Measurements from ENCODE around the gene ADAM15.

Gene ADAM15

DNA sequence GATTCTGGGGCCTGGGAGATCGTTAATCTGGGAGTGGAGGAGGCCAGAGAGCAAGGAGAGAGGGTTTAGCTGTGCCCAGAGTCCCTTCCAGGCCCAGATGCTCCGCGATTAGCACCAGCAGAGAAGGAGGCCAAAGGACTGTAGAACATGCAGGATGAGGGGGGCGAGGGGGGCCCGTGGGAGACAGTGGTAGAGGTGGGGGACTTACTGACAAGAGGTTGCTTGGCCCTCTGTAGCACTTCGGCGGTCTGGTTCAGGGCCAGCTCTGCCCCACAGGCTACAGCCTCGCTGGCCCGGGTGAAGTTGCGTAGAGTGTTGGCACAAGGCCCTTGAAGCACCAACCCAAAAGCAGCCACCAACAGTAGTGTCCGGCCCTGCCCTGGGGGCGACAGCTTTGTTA is 18.2 kb upstream of the ADAM15 start:
- DNase-seq (ENCODE audit: low read depth in 2 of 2) = no peak

DNA sequence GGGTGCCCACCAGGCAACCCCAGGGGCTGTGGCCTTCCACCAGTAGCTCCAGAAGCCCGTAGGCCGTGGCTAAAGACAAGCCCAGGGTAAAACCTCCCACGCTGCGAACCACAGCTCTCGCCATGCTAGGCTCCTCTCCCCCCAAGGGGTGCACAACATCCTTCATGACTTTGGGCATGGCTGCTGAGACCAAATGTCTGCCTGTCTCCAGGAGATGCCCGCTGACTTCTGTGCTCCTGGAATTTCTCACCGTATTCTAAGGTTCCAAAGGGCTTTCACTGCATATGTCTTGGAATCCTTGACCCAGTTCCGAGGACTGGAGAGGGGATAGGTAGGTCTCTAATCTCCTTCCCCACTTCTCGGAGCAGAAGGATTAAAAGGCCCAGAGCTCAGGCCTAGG is 17.6 kb upstream of the ADAM15 start, which contains the start of the genes DCST1 and DCST2:
Gene DCST1 (plus strand): TSS at position 301 of the 400 bp plus-strand sequence. CDS start 213 bp downstream, outside the sequence.
Gene DCST2 (minus strand): TSS at position 258 of the 400 bp plus-strand sequence. CDS start 80 bp downstream, at position 178.
- DNase-seq (ENCODE audit: low read depth in 2 of 2) = no peak

DNA sequence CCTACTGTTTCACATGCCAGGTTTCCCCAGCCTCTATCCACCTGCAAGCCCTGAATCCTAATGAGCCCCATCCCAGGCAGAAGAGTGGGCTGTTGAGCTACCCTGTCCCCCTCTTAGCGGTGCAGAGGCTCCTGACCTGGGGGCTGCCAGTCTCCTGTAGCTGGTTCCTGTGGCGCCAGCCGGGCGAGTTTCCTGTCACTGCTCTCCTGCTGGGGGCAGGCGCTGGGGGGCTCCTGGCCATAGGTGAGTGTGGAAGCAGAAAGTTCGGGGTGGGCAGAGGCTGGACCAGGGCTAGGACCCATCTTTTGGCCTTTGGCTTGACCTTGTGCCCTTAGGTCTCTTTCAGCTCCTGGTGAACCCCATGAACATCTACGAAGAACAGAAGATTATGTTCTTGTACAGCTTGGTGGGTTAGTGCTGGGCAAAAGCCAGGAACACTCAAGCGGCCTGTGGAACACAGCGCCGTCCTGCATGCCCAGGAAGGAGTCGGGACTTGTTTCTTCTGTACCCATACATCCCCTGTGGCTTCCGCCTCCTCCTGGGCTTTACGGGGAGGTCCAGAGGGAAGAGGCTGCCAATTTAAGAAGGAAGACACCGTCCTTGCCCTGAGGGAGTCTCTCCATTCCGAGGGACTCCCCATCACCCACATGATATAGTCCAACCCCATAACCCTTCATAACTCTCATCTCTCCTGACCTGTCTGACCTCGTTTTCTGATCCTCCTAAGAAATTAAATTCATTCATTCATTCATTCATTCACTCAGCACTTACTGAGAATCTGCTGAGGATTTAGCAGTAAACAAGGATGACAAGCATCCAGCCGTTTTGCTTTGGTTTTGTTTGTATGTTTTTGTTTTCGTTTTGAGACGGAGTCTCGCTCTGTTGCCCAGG is 16.6 kb upstream of the ADAM15 start:
- no peak for DNase-seq (ENCODE audit: low read depth in 2 of 2)

DNA sequence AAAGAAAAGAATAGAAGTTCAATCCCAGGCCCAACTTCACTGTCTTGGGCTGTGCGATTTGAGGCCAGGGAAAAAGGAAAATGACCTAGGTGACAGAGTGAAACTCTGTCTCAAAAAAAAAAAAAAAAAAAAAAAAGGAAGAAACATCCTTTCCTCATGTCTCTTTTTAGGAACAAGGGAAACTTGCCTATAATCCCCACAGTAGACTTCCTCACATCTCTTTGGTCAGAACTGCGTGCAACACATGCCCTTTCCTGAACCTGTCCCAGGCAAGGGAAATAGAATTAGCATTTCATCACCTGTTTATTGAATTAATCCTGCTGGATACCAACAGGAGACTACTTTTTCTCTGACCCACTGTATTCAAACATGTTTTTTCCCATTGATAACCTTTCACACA is 15.2 kb upstream of the ADAM15 start:
- DNase-seq (ENCODE audit: low read depth in 2 of 2) = no peak

DNA sequence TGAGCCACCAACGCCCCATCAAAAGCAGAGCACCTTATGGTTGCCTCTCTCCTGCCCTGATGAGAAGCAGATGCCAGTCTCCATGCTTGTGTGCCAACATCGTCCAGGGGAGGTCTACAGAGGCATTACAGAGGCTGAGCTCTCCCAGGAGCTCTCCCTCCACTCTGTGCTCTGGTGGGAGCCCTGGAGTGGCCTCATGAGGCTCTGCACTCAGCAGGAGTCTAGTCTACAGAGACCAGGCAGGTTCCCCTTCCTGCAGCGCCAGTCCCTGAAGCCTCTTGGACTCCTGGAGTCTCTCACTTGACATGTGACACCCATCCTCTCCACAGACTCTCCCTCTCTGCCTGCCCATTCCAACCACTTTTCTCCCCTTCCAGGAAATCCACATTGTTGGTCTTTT is 14.1 kb upstream of the ADAM15 start:
- DNase-seq (ENCODE audit: low read depth in 2 of 2) = no peak

DNA sequence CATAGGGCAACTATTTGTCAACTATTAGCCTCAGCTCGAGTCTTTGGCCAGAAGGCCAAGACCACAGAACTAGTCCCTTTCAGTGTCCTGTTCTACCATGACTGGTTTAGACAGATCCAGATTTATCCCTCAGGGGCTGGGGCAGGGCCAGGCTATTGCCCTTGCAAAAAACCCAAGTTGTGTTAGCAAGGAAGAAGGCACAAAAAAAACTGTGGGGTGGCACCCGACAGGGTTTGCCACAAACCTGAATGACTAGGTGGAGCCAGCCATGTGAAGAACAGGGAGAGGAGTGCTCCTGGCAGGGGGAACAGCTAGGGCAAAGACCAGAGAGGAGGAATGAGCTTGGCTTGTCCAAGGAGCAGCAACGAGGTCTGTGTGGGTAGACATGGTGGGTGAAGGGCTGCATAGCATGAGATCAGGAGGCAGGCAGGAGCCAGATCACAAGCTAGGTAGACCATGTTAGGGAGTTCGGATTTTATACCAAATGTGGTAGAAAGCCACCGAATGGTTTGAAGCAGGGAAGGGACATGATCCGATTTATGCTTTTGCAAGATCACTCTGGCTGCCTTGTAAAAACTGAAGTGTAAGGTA is 13.2 kb upstream of the ADAM15 start:
- DNase-seq (ENCODE audit: low read depth in 2 of 2) = no peak

DNA sequence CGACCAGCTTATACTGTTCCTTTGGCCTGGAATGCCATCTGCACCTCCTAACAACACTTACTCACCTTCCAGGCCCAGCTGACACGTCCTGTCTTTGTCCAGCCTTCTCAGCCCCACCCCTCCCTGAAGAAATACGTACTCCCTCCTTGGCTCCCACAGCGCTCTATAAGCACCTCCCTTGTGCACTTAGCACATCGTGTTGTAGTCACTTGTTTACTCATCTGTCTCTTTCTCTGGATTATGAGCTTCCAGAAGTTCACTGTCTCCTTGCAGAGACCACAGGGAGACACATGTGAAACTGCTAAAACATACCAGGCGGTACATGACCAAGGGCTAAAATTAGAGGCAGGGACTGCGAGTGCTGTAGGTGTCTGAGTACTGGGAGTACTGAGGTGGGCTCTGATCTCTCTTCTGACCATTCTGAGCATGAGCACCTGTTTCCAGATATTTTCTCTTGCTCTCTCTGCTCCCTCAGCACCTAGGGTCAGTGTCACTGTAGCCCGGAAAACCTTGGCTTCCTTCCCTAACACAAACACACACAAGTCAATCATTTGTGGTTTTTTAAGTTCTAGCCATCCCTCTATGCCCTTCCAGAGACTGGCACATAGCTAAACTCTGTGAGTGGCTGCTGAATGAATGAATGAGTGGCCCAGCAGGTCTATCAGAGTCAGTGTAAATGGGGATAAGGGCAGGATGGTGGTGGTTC is 12.4 kb upstream of the ADAM15 start:
- DNase-seq (ENCODE audit: low read depth in 2 of 2) = no peak

DNA sequence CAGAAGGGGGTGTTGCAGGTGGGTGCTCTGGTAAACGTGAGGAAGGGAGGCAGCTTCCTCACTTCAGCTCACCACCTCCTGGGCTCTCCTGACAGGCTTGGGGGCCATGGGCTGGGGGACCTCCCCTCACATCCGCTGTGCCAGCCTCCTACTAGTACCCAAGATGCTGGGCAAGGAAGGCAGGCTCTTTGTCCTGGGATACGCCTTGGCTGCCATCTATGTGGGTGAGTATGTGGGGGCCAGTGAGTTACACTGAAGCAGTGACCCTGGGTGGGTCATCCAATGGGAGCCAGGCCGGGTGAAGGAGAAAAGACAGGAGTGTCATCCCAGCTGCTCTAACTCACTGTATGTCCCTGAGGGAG is 11.8 kb upstream of the ADAM15 start:
- no peak for DNase-seq (ENCODE audit: low read depth in 2 of 2)

DNA sequence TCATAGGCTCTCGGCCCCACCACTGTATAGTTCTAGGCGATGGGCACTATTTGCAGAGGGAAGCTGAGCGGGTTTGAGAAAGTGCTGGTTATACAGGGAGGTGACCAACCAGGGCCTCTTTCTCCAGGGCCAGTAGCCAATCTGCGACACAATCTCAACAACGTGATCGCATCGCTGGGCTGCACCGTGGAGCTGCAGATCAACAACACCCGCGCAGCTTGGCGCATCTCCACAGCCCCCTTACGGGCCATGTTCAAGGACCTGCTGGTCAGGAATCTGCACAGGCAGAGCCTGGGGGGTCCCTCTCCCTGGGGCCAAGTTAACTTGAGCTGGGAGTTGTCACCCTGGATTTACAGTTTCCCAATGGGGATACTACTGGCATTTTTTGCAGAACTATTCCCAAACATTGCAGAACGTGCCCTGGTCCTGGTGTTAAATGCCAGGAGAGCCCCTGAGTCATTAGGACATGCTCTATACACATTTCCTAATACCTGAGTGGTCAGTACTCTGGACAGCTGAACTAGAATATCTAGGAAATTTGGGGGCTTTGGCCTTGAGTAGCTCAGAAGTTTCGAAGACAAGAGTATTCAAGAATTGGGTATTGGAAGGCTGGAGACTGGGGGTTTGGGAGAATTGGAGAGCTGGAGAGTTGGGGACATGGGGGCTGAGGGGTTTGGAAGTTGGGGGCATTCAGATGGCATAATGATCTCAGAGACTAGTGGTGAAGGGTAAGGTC is 10.6 kb upstream of the ADAM15 start:
- DNase-seq (ENCODE audit: low read depth in 2 of 2) = no peak

DNA sequence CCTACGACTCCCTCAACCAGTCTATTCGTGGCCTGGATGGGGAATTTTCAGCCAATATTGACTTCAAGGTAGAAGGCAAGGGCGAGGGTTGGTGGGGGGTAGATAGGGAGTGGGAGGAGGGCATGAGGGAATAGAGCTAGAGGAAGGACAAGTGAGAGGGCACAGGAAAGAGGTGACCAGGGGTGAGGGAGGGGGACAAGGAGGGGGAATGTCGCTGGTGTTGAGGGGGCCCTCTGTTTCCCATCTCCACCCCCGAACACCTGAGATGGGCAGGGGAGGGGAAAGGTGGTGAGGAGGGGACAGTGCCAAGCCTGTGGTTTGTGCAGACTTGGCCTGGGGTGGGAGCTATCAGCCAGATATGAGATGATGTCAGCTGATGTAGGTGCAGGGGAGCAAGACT is 8.3 kb upstream of the ADAM15 start:
- DNase-seq (ENCODE audit: low read depth in 2 of 2) = no peak

DNA sequence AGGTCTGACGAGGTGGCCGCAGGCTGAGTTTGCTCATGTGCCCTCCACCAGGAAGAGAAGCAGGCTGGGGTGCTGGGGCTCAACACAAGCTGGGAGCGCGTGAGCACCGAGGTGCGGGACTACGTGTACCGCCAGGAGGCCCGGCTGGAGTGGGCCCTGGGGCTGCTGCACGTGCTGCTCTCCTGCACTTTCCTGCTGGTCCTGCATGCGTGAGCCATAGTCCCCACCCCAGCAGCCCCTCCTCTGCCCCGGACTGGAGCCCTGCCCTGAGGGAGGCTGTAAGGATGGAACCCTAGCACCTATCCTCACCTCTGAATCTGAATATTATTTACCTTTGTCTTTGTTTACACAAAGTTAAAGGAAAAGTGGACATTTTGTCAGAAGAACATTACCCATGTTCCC is 7.8 kb upstream of the ADAM15 start:
- DNase-seq (ENCODE audit: low read depth in 2 of 2) = no peak

DNA sequence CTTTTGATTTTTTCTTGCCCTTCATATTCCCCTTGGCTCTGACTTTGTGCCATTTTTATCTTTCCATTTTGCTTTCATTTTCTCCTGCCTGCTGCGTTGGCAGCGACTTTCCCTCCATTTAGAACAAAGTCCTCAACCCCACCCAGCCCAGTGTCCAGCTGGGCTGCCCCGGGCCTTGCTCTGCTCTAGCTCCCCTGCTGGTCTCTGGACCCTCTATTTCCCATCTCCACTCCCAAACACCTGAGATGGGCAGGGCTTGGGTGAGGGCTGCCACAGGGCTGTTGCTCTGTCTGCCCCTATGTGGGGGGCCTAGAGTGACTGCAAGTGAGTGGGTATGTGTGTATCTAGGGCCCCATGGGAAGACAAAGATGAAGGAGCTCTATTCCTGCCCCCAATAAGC is 7.3 kb upstream of the ADAM15 start:
- no peak for DNase-seq (ENCODE audit: low read depth in 2 of 2)

DNA sequence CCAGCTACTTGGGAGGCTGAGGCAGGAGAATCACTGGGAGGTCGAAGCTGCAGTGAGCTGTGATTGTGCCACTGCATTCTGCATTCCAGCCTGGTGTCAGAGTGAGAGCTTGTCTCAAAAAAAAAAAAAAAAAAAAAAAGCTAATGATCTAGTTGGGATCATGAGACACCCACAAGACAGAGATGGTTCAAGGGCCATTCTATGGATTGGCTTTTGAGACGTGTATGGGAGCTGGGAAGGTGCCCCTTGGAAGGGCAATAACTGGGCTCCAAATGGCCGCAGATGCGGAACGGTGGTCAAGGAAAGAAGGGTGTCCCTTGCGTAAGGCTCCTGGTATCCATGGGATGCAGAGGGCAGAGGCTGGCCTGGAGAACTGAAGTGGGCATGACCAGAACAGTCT is 6.8 kb upstream of the ADAM15 start:
- DNase-seq (ENCODE audit: low read depth in 2 of 2) = no peak

DNA sequence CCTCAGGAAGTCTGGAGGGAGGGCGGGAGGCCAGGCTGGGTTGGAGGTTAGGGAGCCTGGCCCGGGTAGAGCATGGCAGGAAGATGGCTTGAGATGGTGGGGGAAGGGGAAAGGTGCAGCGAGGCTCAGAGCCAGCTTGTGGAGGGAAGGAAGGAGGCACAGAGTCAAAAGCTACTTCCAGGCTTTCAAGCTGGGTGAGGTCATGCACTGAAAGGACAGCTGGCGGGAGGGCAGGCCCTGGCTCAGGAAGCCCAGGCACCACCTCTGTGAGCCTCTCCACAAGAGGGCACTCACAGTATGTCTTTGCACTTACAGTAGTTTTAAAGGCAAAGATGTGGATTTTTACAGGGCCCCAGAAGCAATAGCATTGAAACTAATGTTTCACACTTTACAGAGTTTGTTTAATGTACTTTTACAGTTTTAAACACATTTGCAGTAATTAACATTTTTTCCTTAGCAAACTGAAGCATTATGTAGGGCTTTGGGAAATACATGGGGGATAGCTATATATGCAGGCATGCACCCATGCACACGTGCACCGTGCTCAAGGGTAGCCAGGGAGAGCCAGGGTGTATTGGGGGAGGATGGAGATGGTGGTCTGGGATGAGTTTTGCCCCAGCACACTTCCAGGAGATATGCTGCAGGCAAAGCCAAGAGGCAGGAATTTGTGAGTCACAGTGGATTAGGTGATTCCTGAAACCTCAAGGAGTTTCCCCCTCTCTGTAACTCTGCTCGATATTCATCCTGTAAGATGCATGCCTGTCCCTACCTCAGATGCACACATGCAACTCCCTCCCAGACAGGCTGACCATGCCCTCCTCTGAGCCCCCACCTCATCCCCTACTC is 6.1 kb upstream of the ADAM15 start:
- DNase-seq (ENCODE audit: low read depth in 2 of 2) = peak in 1 of 2 donors; percentile 35

DNA sequence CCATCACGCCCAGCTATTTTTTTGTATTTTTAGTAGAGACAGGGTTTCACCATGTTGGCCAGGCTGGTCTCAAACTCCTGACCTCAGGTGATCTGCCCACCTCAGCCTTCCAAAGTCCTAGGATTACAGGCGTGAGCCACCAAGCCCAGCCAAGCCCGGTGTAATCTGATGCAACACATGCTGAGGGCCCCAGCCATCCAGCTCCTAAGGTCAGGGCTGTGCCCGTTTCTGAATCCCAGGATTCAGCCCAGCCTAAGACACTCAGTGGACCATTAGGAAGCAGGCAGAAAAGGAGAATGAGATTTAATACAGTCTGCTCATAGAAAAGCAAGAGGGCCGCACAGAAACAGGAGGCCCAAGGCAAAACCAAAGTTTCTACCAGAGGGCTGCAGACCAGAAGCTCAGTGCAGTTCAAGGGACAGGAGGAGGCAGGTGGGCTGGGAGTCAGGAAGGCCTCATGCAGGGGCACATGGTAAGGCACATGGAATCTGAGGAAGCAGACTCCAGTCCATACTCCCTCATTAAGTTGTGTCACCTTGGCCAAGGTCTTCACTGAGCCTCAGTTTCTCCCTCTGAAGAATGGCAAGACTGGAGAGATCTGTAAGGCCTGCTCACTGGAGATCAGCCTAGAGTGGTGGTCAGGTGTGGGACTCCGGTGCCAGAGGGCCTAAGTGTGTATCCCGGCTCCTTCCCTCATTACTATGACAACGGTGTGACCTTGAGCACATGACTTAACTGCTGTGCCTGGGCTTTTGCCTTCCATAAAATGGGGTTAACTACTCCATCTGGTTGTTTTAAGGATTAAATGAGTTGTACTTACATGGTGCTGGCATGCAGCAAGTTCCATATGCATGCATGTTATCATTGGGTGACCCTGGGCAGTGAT is 2.4 kb upstream of the ADAM15 start:
- no peak for DNase-seq (ENCODE audit: low read depth in 2 of 2)

DNA sequence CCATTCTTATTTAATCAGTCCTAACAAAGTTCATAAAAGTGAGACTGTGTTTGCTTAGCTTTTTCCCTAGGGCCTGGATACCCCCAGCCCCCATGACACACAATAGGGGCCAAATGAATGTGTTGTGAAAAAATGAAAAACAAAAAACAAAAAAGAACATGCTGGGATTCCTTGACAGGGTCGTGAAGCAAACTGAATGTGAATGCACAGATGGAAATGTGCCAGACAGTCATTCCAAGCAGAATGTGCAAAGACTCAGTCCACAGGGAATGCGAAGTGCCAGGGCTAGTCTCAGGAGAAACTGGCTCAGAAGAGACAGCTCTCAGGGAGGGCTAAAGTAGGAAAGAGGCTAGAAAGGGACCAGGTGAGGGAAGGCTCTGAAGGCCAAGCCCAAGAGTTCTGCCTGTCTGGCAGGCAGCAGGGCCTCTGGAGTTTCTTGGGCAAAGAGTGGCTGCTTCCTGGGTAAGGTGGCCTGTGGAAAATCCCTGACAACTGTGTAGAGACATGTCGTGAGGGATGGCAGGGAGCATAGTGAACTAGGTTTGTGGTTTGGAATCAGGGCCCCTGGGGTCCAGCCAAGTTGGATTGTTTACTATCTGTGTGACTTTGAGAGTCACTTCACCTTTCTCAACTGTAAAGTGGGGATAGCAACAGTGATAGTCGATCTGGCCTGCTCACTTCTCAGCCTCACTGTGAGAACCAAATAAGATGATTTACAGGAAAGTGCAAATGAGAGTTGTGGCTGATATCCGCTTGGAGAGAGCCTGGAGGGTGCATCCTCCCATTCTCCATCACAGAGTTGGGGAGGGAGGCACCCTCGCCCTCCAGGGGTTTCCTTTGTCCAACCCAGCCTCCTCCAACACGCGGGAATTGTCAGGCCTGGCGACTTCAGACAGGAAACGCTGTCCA is 1.2 kb upstream of the ADAM15 start:
- DNase-seq (ENCODE audit: low read depth in 2 of 2) = no peak

DNA sequence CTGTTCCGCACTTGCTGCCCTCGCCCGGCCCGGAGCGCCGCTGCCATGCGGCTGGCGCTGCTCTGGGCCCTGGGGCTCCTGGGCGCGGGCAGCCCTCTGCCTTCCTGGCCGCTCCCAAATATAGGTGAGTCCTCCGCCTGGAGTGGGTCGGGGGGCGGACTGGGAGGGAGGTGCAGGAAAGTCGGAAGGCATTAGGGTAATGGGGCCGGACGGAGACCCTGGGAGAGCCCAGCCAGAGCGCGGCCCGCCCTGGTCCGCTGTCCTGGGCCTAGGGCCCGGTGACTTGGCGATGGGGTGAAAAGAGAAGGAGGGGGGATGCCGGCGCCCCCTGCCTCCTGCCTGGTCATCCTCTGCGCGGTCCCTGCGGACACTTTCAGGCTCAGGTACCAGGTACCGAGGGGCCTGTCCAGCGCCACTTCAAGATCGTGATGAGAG is 243 bp downstream of the ADAM15 start:
- DNase-seq (ENCODE audit: low read depth in 2 of 2) = no peak

DNA sequence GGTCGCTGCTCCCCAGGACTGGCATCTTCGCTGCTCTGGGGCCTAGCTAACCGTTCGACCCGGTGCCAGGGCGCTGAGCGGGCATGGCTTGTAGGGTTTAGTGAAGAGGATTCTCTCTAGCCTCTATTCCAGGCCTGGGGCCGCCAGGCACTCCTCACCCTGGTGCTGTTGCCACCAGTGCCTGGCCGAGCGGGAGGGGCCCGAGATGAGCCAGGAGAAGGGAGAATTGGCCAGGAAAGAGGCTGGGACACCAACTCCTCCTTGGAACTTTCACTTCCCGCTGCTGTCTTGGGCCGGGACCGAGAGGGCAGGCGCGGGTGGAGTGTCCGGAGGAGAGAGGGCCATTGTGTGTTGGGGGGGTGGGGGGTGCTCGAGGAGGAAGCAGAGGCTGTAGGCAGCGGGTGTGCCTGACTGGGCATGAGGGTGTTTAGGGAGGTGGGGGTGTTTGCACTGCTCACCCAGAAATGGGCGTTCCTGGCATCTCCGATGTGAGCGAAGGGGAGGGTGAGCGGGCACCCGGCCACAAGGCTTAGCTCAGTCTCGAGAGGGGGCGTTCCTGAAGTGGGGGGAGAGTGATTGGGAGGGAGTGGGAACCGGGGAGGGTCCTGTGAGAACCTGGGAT is 772 bp downstream of the ADAM15 start:
- no peak for DNase-seq (ENCODE audit: low read depth in 2 of 2)
